ENCODE data around the gene HMX1. TPM values are rescaled to one million over a fixed set of nuclear protein-coding genes. Genes with fewer than 3 reads are reported as not detected.

The HMX1 gene
- total and polyA plus RNA-seq, 2 donors (not counting 3 experiments of a cell fraction or from before 2014, with no cell fraction given): not detected

DNA sequence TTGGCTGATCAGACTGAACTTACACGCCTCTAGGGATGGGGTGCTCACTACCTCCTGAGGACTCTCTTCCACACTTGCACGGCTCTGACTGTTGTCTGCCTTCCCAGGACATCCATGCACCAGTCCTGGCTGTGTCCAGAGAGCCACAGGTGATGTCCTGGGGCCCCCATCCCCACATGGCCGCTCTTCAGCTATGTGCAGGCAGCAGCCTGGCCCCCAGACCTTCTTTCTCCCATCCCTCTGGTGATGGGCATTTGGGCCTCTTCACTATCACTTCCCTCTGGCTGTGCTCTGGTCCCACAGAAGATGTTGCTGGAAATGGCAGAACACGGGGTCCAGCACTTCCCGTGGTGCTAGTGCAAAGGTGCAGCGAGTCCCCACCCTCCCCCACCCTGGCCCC, 40.9 kb upstream of the HMX1 start:
- Histone ChIP-seq H3K36me3 (ENCODE audit: control insufficient read depth in 2 of 2, extremely low read depth in 1 of 2, insufficient read depth in 2 of 2, low read length in 2 of 2) (no peaks in the 10 kb centered on the region), H3K27ac (ENCODE audit: insufficient read depth, low read depth, low read length) (no peak overlapping the region), H3K4me2 (ENCODE audit: insufficient read depth, low read length) (no peak overlapping the region), H3K4me3 (replicated peaks in 1 of 3; ENCODE audit: insufficient read depth in 1 of 3, low read depth in 1 of 3, low read length in 3 of 3) (no peak overlapping the region), H2AFZ (ENCODE audit: low read depth, low read length) (no peak overlapping the region), H3K9me1 (replicated peaks; ENCODE audit: control insufficient read depth, extremely low read depth, insufficient read depth, low read length) (no peaks in the 10 kb centered on the region), H3K79me2 (ENCODE audit: control insufficient read depth, insufficient read depth, low read length) (no peaks in the 10 kb centered on the region), H4K20me1 (replicated peaks; ENCODE audit: control insufficient read depth, extremely low read depth, insufficient read depth, low read length) (no peaks in the 10 kb centered on the region), H3K9ac (replicated peaks; ENCODE audit: extremely low read depth, insufficient read depth, low read length) (no peak overlapping the region), H3K4me1 (ENCODE audit: control insufficient read depth, extremely low read depth, insufficient read depth, low read length) (no peaks in the 10 kb centered on the region), H3K9me3 (replicated peaks; ENCODE audit: control insufficient read depth, insufficient read depth, low read length) (no peaks in the 10 kb centered on the region), H3K27me3 (ENCODE audit: control insufficient read depth in 2 of 2, insufficient read depth in 2 of 2, low read length in 2 of 2) (no peaks in the 10 kb centered on the region)
- CTCF ChIA-PET: no interaction called here
- no TSS peak for BruUV-seq (replicated peaks)
- POLR2A ChIA-PET: no interaction called here
- dilution Hi-C loops (cut with MboI; ENCODE audit: extremely low pct_ligation_motif_present, low sequenced_read_pairs): no loop called here
- intact Hi-C loops (cut with micrococcal nuclease): no loop called here
- DNase-seq (ENCODE audit: low read depth, low spot score) (no peak), FAIRE-seq (no peak)
- TF ChIP-seq MYC (IDR thresholded peaks at IDR 0.05; ENCODE audit: low read depth, low read length): no peak
- TF ChIP-seq, protein P1, sequence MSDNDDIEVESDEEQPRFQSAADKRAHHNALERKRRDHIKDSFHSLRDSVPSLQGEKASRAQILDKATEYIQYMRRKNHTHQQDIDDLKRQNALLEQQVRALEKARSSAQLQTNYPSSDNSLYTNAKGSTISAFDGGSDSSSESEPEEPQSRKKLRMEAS (IDR thresholded peaks at IDR 0.05; ENCODE audit: insufficient read depth, insufficient read length): no peak
- TF ChIP-seq POLR2A (IDR thresholded peaks at IDR 0.05; ENCODE audit: low read depth, low read length): no peak
- TF ChIP-seq POLR2AphosphoS5 (IDR thresholded peaks at IDR 0.05; ENCODE audit: insufficient read depth, low read depth, low read length): no peak
- TF ChIP-seq, protein P2, sequence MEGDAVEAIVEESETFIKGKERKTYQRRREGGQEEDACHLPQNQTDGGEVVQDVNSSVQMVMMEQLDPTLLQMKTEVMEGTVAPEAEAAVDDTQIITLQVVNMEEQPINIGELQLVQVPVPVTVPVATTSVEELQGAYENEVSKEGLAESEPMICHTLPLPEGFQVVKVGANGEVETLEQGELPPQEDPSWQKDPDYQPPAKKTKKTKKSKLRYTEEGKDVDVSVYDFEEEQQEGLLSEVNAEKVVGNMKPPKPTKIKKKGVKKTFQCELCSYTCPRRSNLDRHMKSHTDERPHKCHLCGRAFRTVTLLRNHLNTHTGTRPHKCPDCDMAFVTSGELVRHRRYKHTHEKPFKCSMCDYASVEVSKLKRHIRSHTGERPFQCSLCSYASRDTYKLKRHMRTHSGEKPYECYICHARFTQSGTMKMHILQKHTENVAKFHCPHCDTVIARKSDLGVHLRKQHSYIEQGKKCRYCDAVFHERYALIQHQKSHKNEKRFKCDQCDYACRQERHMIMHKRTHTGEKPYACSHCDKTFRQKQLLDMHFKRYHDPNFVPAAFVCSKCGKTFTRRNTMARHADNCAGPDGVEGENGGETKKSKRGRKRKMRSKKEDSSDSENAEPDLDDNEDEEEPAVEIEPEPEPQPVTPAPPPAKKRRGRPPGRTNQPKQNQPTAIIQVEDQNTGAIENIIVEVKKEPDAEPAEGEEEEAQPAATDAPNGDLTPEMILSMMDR (IDR thresholded peaks at IDR 0.05; ENCODE audit: extremely low read depth in 1 of 2, insufficient read depth in 1 of 2, low read depth in 1 of 2, low read length in 2 of 2): no peak
- TF ChIP-seq EZH2 (IDR thresholded peaks at IDR 0.05; ENCODE audit: borderline replicate concordance, low read depth, low read length, severe bottlenecking): no peak
- TF ChIP-seq FOS (IDR thresholded peaks at IDR 0.05; ENCODE audit: borderline replicate concordance, insufficient read depth, low read length): no peak
- TF ChIP-seq JUN (IDR thresholded peaks at IDR 0.05; ENCODE audit: borderline replicate concordance, insufficient read depth, insufficient read length, low read depth): no peak
- no peak for TF ChIP-seq GATA2 (IDR thresholded peaks at IDR 0.05; ENCODE audit: insufficient read depth, insufficient read length, low read depth, low read length)
